Type B pancreatic cell (in vitro differentiated cells): ENCODE results near the gene KPNA6. TPM values are rescaled to one million over a fixed set of nuclear protein-coding genes. Genes with fewer than 3 reads are reported as not detected.
"Not testable (repeated sequence)": the region's sequence is repeated elsewhere in the genome, so short reads cannot be mapped to it uniquely, and the experiment has no call there.

Experiments
- DNase-seq: peaks from one replicate; pipeline ENCODE4 v3.0.0; 2021; ENCODE audit warnings: mixed read lengths; ENCODE audit not compliant: unreplicated experiment; ENCODE audit errors: extremely low spot score
- H3K27ac Mint-ChIP-seq: 2 replicates; pipeline ENCODE4 v1.8.0; 2021; ENCODE audit warnings: mild to moderate bottlenecking, mixed read lengths
- H3K27me3 Mint-ChIP-seq: 2 replicates; pipeline ENCODE4 v1.8.0; 2021; ENCODE audit warnings: mixed read lengths
- H3K36me3 Mint-ChIP-seq: 2 replicates; pipeline ENCODE4 v1.8.0; 2021; ENCODE audit warnings: mixed read lengths
- H3K4me1 Mint-ChIP-seq: one replicate; pipeline ENCODE4 v1.8.0; 2021; ENCODE audit warnings: mixed read lengths; ENCODE audit not compliant: unreplicated experiment
- H3K4me3 Mint-ChIP-seq: 2 replicates; pipeline ENCODE4 v1.8.0; 2021; ENCODE audit warnings: mild to moderate bottlenecking, mixed read lengths
- H3K9me3 Mint-ChIP-seq: 2 replicates; pipeline ENCODE4 v1.8.0; 2021; ENCODE audit warnings: mixed read lengths
- total RNA-seq: library from RNA; stranded (reverse); gene quantifications from 2 replicates; pipeline ENCODE4 v1.2.1, GENCODE V29; 2021; ENCODE audit warnings: low replicate concordance
- TF ChIP-seq, protein P1 (sequence below): fragments of 200-600 bp; sonication (generic); conservative IDR thresholded peaks from 2 replicates; pipeline ENCODE4 v1.5.0; 2021; ENCODE audit warnings: antibody characterized with exemption, mild to moderate bottlenecking

KPNA6 gene
- total RNA-seq, 1 donor from 2014 or later = 76.2 TPM

- Mint-ChIP-seq H3K4me3 (no peak overlapping the region), H3K36me3 (peaks cover 5% of the 10 kb centered on the region), H3K4me1 (peaks cover 22% of the 10 kb centered on the region), H3K9me3 (no peaks in the 10 kb centered on the region), H3K27me3 (no peaks in the 10 kb centered on the region), H3K27ac (no peak overlapping the region)
- TF ChIP-seq, protein P1, sequence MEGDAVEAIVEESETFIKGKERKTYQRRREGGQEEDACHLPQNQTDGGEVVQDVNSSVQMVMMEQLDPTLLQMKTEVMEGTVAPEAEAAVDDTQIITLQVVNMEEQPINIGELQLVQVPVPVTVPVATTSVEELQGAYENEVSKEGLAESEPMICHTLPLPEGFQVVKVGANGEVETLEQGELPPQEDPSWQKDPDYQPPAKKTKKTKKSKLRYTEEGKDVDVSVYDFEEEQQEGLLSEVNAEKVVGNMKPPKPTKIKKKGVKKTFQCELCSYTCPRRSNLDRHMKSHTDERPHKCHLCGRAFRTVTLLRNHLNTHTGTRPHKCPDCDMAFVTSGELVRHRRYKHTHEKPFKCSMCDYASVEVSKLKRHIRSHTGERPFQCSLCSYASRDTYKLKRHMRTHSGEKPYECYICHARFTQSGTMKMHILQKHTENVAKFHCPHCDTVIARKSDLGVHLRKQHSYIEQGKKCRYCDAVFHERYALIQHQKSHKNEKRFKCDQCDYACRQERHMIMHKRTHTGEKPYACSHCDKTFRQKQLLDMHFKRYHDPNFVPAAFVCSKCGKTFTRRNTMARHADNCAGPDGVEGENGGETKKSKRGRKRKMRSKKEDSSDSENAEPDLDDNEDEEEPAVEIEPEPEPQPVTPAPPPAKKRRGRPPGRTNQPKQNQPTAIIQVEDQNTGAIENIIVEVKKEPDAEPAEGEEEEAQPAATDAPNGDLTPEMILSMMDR = no peak
- DNase-seq = no peak
These were observed 6.6 kb downstream of the KPNA6 start for GRCh38 chr1:32114420-32114819.

- H3K4me3 Mint-ChIP-seq = no peak overlapping the region
- no peaks in the 10 kb centered on the region for H3K27me3 Mint-ChIP-seq
- no peak overlapping the region for H3K27ac Mint-ChIP-seq
- DNase-seq = no peak
- peaks cover 18% of the 10 kb centered on the region for H3K4me1 Mint-ChIP-seq
- no peaks in the 10 kb centered on the region for H3K9me3 Mint-ChIP-seq
- TF ChIP-seq, protein P1 = no peak
- peaks cover 3% of the 10 kb centered on the region for H3K36me3 Mint-ChIP-seq
These were observed 7.6 kb downstream of the KPNA6 start for GRCh38 chr1:32115496-32115895.

DNA sequence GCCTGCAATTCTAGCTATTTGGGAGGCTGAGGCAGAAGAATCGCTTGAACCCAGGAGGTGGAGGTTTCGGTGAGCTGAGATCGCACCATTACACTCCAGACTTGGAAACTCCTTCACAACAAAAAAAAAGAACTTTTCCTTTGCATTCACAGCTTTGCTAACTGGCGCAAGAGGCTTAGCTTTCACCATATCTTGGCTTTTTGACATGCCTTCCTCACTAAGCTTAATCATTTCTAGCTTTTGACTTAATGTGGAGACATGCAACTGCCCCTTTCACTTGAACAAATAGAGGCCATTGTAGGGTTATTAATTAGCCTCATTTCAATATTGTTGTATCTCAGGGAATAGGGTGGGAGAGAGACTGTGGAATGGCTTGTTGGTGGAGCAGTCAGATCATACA lies 8.7 kb downstream of the KPNA6 start:
- no peaks in the 10 kb centered on the region for H3K9me3 Mint-ChIP-seq
- H3K36me3 Mint-ChIP-seq = peaks cover 4% of the 10 kb centered on the region
- no peaks in the 10 kb centered on the region for H3K27me3 Mint-ChIP-seq
- H3K27ac Mint-ChIP-seq = peak overlapping the region; percentile 74
- no peak overlapping the region for H3K4me3 Mint-ChIP-seq
- TF ChIP-seq, protein P1 = no peak
- peaks cover 21% of the 10 kb centered on the region for H3K4me1 Mint-ChIP-seq
- no peak for DNase-seq

- peaks cover 6% of the 10 kb centered on the region for H3K36me3 Mint-ChIP-seq
- no peaks in the 10 kb centered on the region for H3K9me3 Mint-ChIP-seq
- TF ChIP-seq, protein P1 = no peak
- no peak for DNase-seq
- peak overlapping the region; percentile 57 for H3K27ac Mint-ChIP-seq
- no peaks in the 10 kb centered on the region for H3K27me3 Mint-ChIP-seq
- H3K4me3 Mint-ChIP-seq = no peak overlapping the region
- peaks cover 24% of the 10 kb centered on the region for H3K4me1 Mint-ChIP-seq
These were observed 14.3 kb downstream of the KPNA6 start for GRCh38 chr1:32122151-32122550.

DNA sequence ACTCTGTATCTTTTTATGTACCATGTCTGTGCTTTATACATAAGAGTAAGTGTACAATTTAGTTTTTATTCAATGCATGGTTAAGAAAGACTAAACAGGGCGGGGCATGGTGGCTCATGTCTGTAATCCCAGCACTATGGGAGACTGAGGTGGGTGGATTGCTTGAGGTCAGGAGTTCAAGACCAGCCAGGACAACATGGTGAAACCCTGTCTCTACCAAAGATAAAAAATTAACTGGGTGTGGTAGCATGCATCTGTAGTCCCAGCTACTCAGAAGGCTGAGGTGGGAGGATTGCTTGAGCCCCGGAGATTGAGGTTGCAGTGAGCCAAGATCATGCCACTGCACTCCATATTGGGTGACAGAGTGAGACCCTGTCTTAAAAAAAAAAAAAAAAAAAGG lies 15.5 kb downstream of the KPNA6 start:
- not testable (repeated sequence) for H3K27ac Mint-ChIP-seq, H3K9me3 Mint-ChIP-seq, H3K27me3 Mint-ChIP-seq, DNase-seq, H3K4me3 Mint-ChIP-seq, H3K36me3 Mint-ChIP-seq
- H3K4me1 Mint-ChIP-seq = peaks cover 34% of the 10 kb centered on the region

- DNase-seq = no peak
- Mint-ChIP-seq H3K27me3 (no peaks in the 10 kb centered on the region), H3K36me3 (peaks cover 7% of the 10 kb centered on the region), H3K4me1 (peaks cover 38% of the 10 kb centered on the region), H3K27ac (no peak overlapping the region), H3K4me3 (no peak overlapping the region), H3K9me3 (no peaks in the 10 kb centered on the region)
- TF ChIP-seq, protein P1 = no peak
These were observed 17.5 kb downstream of the KPNA6 start for GRCh38 chr1:32125313-32125712.
